OCI-LY1 (cell line): ENCODE results near the gene PBRM1.

Source experiments
- EZH2 ChIP-seq: fragments of 200-600 bp; sonication (generic), shearing (Covaris generic); IDR thresholded peaks from 2 replicates; pipeline ENCODE4 v1.8.0; 2017; ENCODE audit warnings: borderline replicate concordance, mixed run types, mild to moderate bottlenecking, antibody characterized with exemption, low read length, moderate library complexity, mixed read lengths
- TF ChIP-seq, protein P1 (sequence below): fragments of 200-600 bp; sonication (generic), shearing (Covaris generic); IDR thresholded peaks from 2 replicates; pipeline ENCODE4 v1.5.1; 2017; ENCODE audit warnings: mild to moderate bottlenecking, antibody characterized with exemption, low read length, moderate library complexity, mixed read lengths

DNA sequence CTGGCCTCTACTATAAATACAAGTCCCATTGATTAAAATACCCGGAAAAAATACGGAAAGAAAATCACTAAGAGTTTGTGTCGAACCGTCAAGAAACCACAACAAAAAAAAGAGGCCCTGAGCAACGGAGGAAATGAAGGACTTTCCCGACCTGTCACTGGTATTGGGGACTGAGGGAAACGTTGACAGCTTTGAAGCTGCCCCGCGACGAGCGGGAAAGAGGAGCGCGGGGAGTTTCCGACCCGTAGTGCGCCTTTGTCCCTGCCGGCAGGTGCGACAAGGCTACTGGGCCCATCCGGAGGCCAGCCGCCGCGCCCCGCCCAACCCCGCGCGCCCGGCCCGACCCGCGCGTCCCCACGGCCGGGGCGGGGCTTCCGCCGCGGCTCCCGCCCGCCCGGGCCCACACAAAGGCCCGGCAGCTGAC, 416 bp downstream of the PBRM1 start:
- TF ChIP-seq, protein P1, sequence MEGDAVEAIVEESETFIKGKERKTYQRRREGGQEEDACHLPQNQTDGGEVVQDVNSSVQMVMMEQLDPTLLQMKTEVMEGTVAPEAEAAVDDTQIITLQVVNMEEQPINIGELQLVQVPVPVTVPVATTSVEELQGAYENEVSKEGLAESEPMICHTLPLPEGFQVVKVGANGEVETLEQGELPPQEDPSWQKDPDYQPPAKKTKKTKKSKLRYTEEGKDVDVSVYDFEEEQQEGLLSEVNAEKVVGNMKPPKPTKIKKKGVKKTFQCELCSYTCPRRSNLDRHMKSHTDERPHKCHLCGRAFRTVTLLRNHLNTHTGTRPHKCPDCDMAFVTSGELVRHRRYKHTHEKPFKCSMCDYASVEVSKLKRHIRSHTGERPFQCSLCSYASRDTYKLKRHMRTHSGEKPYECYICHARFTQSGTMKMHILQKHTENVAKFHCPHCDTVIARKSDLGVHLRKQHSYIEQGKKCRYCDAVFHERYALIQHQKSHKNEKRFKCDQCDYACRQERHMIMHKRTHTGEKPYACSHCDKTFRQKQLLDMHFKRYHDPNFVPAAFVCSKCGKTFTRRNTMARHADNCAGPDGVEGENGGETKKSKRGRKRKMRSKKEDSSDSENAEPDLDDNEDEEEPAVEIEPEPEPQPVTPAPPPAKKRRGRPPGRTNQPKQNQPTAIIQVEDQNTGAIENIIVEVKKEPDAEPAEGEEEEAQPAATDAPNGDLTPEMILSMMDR = no peak
- TF ChIP-seq EZH2 = no peak
